ENCODE results near the gene BMAL1. TPM values are rescaled to one million over a fixed set of nuclear protein-coding genes. Genes with fewer than 3 reads are reported as not detected.

Gene BMAL1
- total RNA-seq, 1 experiment from 2014 or later, result 8.3 TPM

- TF ChIP-seq ZBTB43 (CRISPR knock-in tag; IDR thresholded peaks at IDR 0.05), result no peak
- TF ChIP-seq, protein P1, sequence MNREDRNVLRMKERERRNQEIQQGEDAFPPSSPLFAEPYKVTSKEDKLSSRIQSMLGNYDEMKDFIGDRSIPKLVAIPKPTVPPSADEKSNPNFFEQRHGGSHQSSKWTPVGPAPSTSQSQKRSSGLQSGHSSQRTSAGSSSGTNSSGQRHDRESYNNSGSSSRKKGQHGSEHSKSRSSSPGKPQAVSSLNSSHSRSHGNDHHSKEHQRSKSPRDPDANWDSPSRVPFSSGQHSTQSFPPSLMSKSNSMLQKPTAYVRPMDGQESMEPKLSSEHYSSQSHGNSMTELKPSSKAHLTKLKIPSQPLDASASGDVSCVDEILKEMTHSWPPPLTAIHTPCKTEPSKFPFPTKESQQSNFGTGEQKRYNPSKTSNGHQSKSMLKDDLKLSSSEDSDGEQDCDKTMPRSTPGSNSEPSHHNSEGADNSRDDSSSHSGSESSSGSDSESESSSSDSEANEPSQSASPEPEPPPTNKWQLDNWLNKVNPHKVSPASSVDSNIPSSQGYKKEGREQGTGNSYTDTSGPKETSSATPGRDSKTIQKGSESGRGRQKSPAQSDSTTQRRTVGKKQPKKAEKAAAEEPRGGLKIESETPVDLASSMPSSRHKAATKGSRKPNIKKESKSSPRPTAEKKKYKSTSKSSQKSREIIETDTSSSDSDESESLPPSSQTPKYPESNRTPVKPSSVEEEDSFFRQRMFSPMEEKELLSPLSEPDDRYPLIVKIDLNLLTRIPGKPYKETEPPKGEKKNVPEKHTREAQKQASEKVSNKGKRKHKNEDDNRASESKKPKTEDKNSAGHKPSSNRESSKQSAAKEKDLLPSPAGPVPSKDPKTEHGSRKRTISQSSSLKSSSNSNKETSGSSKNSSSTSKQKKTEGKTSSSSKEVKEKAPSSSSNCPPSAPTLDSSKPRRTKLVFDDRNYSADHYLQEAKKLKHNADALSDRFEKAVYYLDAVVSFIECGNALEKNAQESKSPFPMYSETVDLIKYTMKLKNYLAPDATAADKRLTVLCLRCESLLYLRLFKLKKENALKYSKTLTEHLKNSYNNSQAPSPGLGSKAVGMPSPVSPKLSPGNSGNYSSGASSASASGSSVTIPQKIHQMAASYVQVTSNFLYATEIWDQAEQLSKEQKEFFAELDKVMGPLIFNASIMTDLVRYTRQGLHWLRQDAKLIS (CRISPR knock-in tag; IDR thresholded peaks at IDR 0.05; ENCODE audit: borderline replicate concordance), result no peak
- TF ChIP-seq IRF2 (CRISPR knock-in tag; IDR thresholded peaks at IDR 0.05; ENCODE audit: borderline replicate concordance, low read depth), result no peak
- TF ChIP-seq MXD4 (CRISPR knock-in tag; IDR thresholded peaks at IDR 0.05; ENCODE audit: borderline replicate concordance), result no peak
These were observed 35.0 kb upstream of the BMAL1 start (continued) for GRCh38 chr11:13242564-13242963.

GRCh38 chr11:13247606-13248296, 29.8 kb upstream of the BMAL1 start:
- ATAC-seq (no peak), DNase-seq (ENCODE audit: low spot score) (no peak)
- CTCF ChIA-PET, result interaction anchor here (1.1 kb wide), 2 partner anchors 9 to 13 kb away, joined by 3 to 6 read pairs; no protein-coding TSS in a partner anchor
- H3K27me3 Mint-ChIP-seq (ENCODE audit: low read depth), result no peaks in the 10 kb centered on the region
- H3K27ac Mint-ChIP-seq, result no peak overlapping the region
- peaks cover 4% of the 10 kb centered on the region; the same call in 1 of the 2 replicates for H3K4me1 Mint-ChIP-seq
- no peak overlapping the region for H3K4me3 Mint-ChIP-seq
- POLR2A ChIA-PET, result no interaction called here
- no peaks in the 10 kb centered on the region for H3K36me3 Mint-ChIP-seq
- no peaks in the 10 kb centered on the region for H3K9me3 Mint-ChIP-seq
- no peak for TF ChIP-seq SMAD3 (CRISPR knock-in tag; IDR thresholded peaks at IDR 0.05; ENCODE audit: borderline replicate concordance)
- no peak for TF ChIP-seq GRHL2 (CRISPR knock-in tag; IDR thresholded peaks at IDR 0.05; ENCODE audit: insufficient replicate concordance, severe bottlenecking)
- TF ChIP-seq, protein P2, sequence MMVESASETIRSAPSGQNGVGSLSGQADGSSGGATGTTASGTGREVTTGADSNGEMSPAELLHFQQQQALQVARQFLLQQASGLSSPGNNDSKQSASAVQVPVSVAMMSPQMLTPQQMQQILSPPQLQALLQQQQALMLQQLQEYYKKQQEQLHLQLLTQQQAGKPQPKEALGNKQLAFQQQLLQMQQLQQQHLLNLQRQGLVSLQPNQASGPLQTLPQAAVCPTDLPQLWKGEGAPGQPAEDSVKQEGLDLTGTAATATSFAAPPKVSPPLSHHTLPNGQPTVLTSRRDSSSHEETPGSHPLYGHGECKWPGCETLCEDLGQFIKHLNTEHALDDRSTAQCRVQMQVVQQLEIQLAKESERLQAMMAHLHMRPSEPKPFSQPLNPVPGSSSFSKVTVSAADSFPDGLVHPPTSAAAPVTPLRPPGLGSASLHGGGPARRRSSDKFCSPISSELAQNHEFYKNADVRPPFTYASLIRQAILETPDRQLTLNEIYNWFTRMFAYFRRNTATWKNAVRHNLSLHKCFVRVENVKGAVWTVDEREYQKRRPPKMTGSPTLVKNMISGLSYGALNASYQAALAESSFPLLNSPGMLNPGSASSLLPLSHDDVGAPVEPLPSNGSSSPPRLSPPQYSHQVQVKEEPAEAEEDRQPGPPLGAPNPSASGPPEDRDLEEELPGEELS (CRISPR knock-in tag; IDR thresholded peaks at IDR 0.05), result no peak
- TF ChIP-seq ETV6 (CRISPR knock-in tag; IDR thresholded peaks at IDR 0.05), result no peak
- TF ChIP-seq PRRX2 (CRISPR knock-in tag; IDR thresholded peaks at IDR 0.05), result no peak
- no peak for TF ChIP-seq MXD4 (CRISPR knock-in tag; IDR thresholded peaks at IDR 0.05; ENCODE audit: borderline replicate concordance)
- no peak for TF ChIP-seq NFE2L1 (CRISPR knock-in tag; IDR thresholded peaks at IDR 0.05)
- TF ChIP-seq TCF7 (CRISPR knock-in tag; IDR thresholded peaks at IDR 0.05; ENCODE audit: low read depth), result no peak
- no peak for TF ChIP-seq SP1 (CRISPR knock-in tag; conservative IDR thresholded peaks at IDR 0.05)
- TF ChIP-seq JUN (CRISPR knock-in tag; IDR thresholded peaks at IDR 0.05), result no peak
- no peak for TF ChIP-seq IRF1 (CRISPR knock-in tag; IDR thresholded peaks at IDR 0.05)
- no peak for TF ChIP-seq ZSCAN18 (CRISPR knock-in tag; IDR thresholded peaks at IDR 0.05)
- TF ChIP-seq, protein P3, sequence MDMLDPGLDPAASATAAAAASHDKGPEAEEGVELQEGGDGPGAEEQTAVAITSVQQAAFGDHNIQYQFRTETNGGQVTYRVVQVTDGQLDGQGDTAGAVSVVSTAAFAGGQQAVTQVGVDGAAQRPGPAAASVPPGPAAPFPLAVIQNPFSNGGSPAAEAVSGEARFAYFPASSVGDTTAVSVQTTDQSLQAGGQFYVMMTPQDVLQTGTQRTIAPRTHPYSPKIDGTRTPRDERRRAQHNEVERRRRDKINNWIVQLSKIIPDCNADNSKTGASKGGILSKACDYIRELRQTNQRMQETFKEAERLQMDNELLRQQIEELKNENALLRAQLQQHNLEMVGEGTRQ (CRISPR knock-in tag; IDR thresholded peaks at IDR 0.05), result no peak
- TF ChIP-seq, protein P1 (CRISPR knock-in tag; IDR thresholded peaks at IDR 0.05; ENCODE audit: borderline replicate concordance), result no peak
- TF ChIP-seq ZNF512 (CRISPR knock-in tag; IDR thresholded peaks at IDR 0.05; ENCODE audit: borderline replicate concordance), result no peak

Measured in WTC11 (cell line).